K562 (cell line): Measurements from ENCODE around the gene DNAH8. TPM values are rescaled to one million over a fixed set of nuclear protein-coding genes. Genes with fewer than 3 reads are reported as not detected.

Experiments used
- ATAC-seq: fragments of 200-7000 bp; cut with Tn5 transposase; 3 replicates; pipeline ENCODE4 v1.9.1; 2020; ENCODE audit warnings: moderate library complexity
- BruUV-seq: library from RNA; stranded (reverse); fragments of 400-500 nt; replicated peaks from 2 replicates; lab custom pipeline; 2021; lab: Mats Ljungman, UMichigan
- CTCF ChIA-PET: fragments of 300-600 bp; formaldehyde crosslinking; extraction: SDS; loops from one replicate; lab custom pipeline; 2021; ENCODE audit warnings: low intra/inter-chr PET ratio; lab: Yijun Ruan, JAX
- POLR2A ChIA-PET: fragments of 300-600, 350-650 bp; sonication (Branson Sonifier 250); formaldehyde crosslinking; extraction: SDS; loops from one replicate; lab custom pipeline; 2021; ENCODE audit warnings: antibody characterized with exemption, inconsistent platforms; lab: Yijun Ruan, JAX
- DNase-seq, 4 experiments: peaks; one replicate each; pipeline versions ENCODE4 v3.0.0 to v3.0.0-alpha.2; 2011 to 2018; ENCODE audit warnings: low spot score in 3 of 4, mixed read lengths in 3 of 4; ENCODE audit errors: extremely low read depth in 1 of 4
- FAIRE-seq: peaks from 2 replicates; lab custom pipeline; 2011; peaks lifted over from hg19 to GRCh38; lab: Jason Lieb, UNC
- H2AFZ ChIP-seq: 2 replicates; pipeline ENCODE4 v1.6.0; 2011; ENCODE audit warnings: low read depth, low read length, control low read depth, inconsistent platforms
- H3K27ac ChIP-seq: fragments of 200-600 bp; 3 replicates; pipeline ENCODE4 v1.8.0; 2011; ENCODE audit warnings: low read depth, mild to moderate bottlenecking, control low read depth, inconsistent platforms, low read length, moderate library complexity, mixed read lengths; ENCODE audit errors: extremely low read depth
- H3K27me3 ChIP-seq, 2 experiments: fragments of 300-600 bp in 1 of 2; 2 replicates in 1 of 2; 3 replicates in 1 of 2; pipeline versions ENCODE4 v1.6.0 to v1.8.0; 2011; ENCODE audit warnings: inconsistent platforms in 2 of 2, low read length in 2 of 2, mild to moderate bottlenecking in 1 of 2, mixed read lengths in 1 of 2, moderate library complexity in 1 of 2; ENCODE audit not compliant: control insufficient read depth in 2 of 2, insufficient read depth in 2 of 2
- H3K36me3 ChIP-seq: fragments of 300-600 bp; 3 replicates; pipeline ENCODE4 v1.8.0; 2011; ENCODE audit warnings: mild to moderate bottlenecking, low read length, inconsistent platforms; ENCODE audit not compliant: control insufficient read depth, insufficient read depth
- H3K4me1 ChIP-seq, 2 experiments: fragments of 200-600 bp in 1 of 2; replicated peaks in 1 of 2; 2 replicates in 1 of 2; 3 replicates in 1 of 2; pipeline versions ENCODE4 v1.5.1 to v1.8.0; 2011; ENCODE audit warnings: inconsistent platforms in 2 of 2, low read length in 2 of 2, mild to moderate bottlenecking in 1 of 2, mixed read lengths in 1 of 2, moderate library complexity in 1 of 2; ENCODE audit not compliant: control insufficient read depth in 2 of 2, insufficient read depth in 2 of 2
- H3K4me2 ChIP-seq: 2 replicates; pipeline ENCODE4 v1.6.1; 2011; ENCODE audit warnings: low read length, control low read depth, inconsistent platforms, mixed read lengths; ENCODE audit not compliant: insufficient read depth
- H3K4me3 ChIP-seq: fragments of 200-600 bp; sonication (generic), shearing (Covaris generic); 2 replicates; pipeline ENCODE4 v1.5.1; 2016; ENCODE audit warnings: control low read depth, inconsistent platforms
- H3K79me2 ChIP-seq: fragments of 200-600 bp; 3 replicates; pipeline ENCODE4 v1.8.0; 2011; ENCODE audit warnings: low read length, inconsistent platforms; ENCODE audit not compliant: control insufficient read depth, insufficient read depth
- H3K9ac ChIP-seq, 2 experiments: 2 replicates each; pipeline versions ENCODE4 v1.6.0 to v1.6.1; 2011; ENCODE audit warnings: low read depth in 2 of 2, low read length in 2 of 2, control low read depth in 1 of 2, inconsistent platforms in 1 of 2, mild to moderate bottlenecking in 1 of 2, mixed read lengths in 1 of 2; ENCODE audit not compliant: insufficient read depth in 1 of 2
- H3K9me1 ChIP-seq: one replicate; pipeline ENCODE4 v1.6.0; 2011; ENCODE audit warnings: inconsistent platforms, mild to moderate bottlenecking, low read length, moderate library complexity; ENCODE audit not compliant: control insufficient read depth, insufficient read depth
- H3K9me3 ChIP-seq: replicated peaks from 2 replicates; pipeline ENCODE4 v1.5.1; 2011; ENCODE audit warnings: low read depth, low read length, inconsistent platforms; ENCODE audit not compliant: control insufficient read depth, insufficient read depth
- H4K20me1 ChIP-seq: replicated peaks from 2 replicates; pipeline ENCODE4 v1.6.1; 2011; ENCODE audit warnings: low read length, inconsistent platforms, mixed read lengths; ENCODE audit not compliant: control insufficient read depth, insufficient read depth
- BCOR ChIP-seq: fragments of 450-650 bp; IDR thresholded peaks from 2 replicates; pipeline ENCODE4 v1.6.1; 2016
- ETV5 ChIP-seq: sonication (generic); formaldehyde crosslinking; IDR thresholded peaks from 2 replicates; pipeline ENCODE4 v1.4.0; 2020; ENCODE audit warnings: low read depth, mild to moderate bottlenecking, missing genetic modification reagents
- RBM25 ChIP-seq: fragments of 200-400 bp; formaldehyde crosslinking; IDR thresholded peaks from 2 replicates; pipeline ENCODE4 v1.6.1; 2018; ENCODE audit warnings: low read length, low read depth, moderate library complexity; ENCODE audit not compliant: severe bottlenecking
- SRSF7 ChIP-seq: fragments of 200-400 bp; formaldehyde crosslinking; optimal IDR thresholded peaks from 2 replicates; pipeline ENCODE3; 2017; ENCODE audit warnings: mild to moderate bottlenecking, low read depth, low read length
- ZNF121 ChIP-seq: sonication (generic); formaldehyde crosslinking; conservative IDR thresholded peaks from 2 replicates; pipeline ENCODE4 v1.8.0; 2022; ENCODE audit warnings: missing genetic modification reagents
- WGBS: fragments of 100-300 bp; shearing (Covaris generic); methylation state at CpG from one replicate; pipeline ENCODE4 v1.1.6; 2016; ENCODE audit warnings: low coverage, mixed read lengths; ENCODE audit not compliant: insufficient coverage; ENCODE audit errors: missing lambda C conversion rate; 5-methylcytosine and 5-hydroxymethylcytosine counted together
- in situ Hi-C: fragments of 300-500 bp; cut with MboI; formaldehyde crosslinking; loops from 4 replicates; pipeline ENCODE4 v1.15.0; 2018; ENCODE audit warnings: inconsistent platforms, mixed read lengths
- intact Hi-C: fragments of 100-400 bp; cut with micrococcal nuclease; formaldehyde crosslinking; loops from 2 replicates; pipeline ENCODE4 v1.14.2; 2022
- polyA plus RNA-seq, 8 experiments: library from polyadenylated mRNA; depleted of rRNA in 4 of 8; stranded (reverse) in 5 of 8; unstranded in 3 of 8; fragments of >200 nt; fragmentation: Nextera tagmentation in 2 of 8; fragmentation: Illumina TruSeq in 1 of 8; extraction: Ambion mirVana in 2 of 8; extraction: Trizol in 1 of 8; gene quantifications; 2 replicates each; pipeline versions ENCODE4 v1.2.1 to v1.2.3, GENCODE V29; 2011 to 2014; ENCODE audit warnings: inconsistent platforms in 1 of 8, missing spikeins in 1 of 8
- total RNA-seq, 7 experiments: library from RNA; depleted of rRNA in 6 of 7; stranded (reverse); fragments of >200 nt in 6 of 7; fragmentation: Illumina TruSeq in 2 of 7; extraction: Trizol in 2 of 7; gene quantifications; 2 replicates each; pipeline versions ENCODE4 v1.2.1 to v1.2.3, GENCODE V29; 2011 to 2021; ENCODE audit warnings: low replicate concordance in 1 of 7
- TF ChIP-seq, protein P1 (sequence below), 2 experiments: fragments of 150-350 bp in 1 of 2; IDR thresholded peaks; 2 replicates each; pipeline ENCODE4 v1.6.1; 2012 to 2016; ENCODE audit warnings: low read depth in 2 of 2, low read length in 2 of 2, mild to moderate bottlenecking in 1 of 2, moderate library complexity in 1 of 2

The DNAH8 gene
- total and polyA plus RNA-seq, 9 of the 15 experiments (the other 6 are each of a cell fraction or from before 2014, with no cell fraction given) = 1.2 to 4.2 (median 2.9) TPM

GRCh38 chr6:38714239-38715015 lies 684 bp upstream of the DNAH8 start (continued):
- no peak for TF ChIP-seq SRSF7
- TF ChIP-seq, all 486 proteins: peak for 4

DNA sequence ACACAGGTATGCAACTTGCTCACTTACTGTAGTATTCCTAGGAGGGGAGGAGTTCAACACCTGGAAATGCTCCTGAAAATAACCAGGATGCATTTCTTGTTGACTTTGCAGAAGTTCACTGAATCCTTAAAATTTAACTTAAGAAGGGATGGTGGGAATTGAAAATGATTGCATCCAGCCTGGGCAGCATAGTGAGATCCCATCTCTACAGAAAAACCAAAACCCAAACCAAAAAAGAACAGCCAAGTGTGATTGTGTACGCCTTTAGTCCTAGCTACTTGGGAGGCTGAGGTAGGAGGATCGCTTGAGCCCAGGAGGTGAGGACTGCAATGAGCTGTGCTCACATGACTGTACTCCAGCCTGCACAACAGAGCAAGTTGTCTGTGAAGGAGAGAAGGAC lies 1.7 kb downstream of the DNAH8 start:
- Histone ChIP-seq H3K27me3 (peaks cover 2 to 14% of the 10 kb centered on the region in 2 experiments; a peak in 4 of 5 replicates), H3K27ac (no peak overlapping the region), H3K4me3 (no peak overlapping the region), H2AFZ (peak overlapping the region; percentile 40), H3K9me1 (no peaks in the 10 kb centered on the region), H3K79me2 (no peaks in the 10 kb centered on the region), H3K9ac (no peak overlapping the region), H3K9me3 (no peaks in the 10 kb centered on the region), H3K4me2 (no peak overlapping the region), H3K4me1 (peaks cover 3 to 5% of the 10 kb centered on the region in 2 experiments; a peak in 3 of 5 replicates), H3K36me3 (no peaks in the 10 kb centered on the region), H4K20me1 (no peaks in the 10 kb centered on the region)
- TF ChIP-seq BCOR (peak; percentile 32; the same call in 1 of the 2 replicates), RBM25 (peak; percentile 25), ZNF121 (CRISPR knock-in tag) (peak; percentile 68), ETV5 (CRISPR knock-in tag) (no peak)
- TF ChIP-seq, protein P1, sequence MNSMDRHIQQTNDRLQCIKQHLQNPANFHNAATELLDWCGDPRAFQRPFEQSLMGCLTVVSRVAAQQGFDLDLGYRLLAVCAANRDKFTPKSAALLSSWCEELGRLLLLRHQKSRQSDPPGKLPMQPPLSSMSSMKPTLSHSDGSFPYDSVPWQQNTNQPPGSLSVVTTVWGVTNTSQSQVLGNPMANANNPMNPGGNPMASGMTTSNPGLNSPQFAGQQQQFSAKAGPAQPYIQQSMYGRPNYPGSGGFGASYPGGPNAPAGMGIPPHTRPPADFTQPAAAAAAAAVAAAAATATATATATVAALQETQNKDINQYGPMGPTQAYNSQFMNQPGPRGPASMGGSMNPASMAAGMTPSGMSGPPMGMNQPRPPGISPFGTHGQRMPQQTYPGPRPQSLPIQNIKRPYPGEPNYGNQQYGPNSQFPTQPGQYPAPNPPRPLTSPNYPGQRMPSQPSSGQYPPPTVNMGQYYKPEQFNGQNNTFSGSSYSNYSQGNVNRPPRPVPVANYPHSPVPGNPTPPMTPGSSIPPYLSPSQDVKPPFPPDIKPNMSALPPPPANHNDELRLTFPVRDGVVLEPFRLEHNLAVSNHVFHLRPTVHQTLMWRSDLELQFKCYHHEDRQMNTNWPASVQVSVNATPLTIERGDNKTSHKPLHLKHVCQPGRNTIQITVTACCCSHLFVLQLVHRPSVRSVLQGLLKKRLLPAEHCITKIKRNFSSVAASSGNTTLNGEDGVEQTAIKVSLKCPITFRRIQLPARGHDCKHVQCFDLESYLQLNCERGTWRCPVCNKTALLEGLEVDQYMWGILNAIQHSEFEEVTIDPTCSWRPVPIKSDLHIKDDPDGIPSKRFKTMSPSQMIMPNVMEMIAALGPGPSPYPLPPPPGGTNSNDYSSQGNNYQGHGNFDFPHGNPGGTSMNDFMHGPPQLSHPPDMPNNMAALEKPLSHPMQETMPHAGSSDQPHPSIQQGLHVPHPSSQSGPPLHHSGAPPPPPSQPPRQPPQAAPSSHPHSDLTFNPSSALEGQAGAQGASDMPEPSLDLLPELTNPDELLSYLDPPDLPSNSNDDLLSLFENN (IDR thresholded peaks at IDR 0.05; ENCODE audit: low read depth in 2 of 2, low read length in 2 of 2) = no peak
- CTCF ChIA-PET = no interaction called here
- intact Hi-C loops = no loop called here
- in situ Hi-C loops = no loop called here
- DNase-seq = no peak
- WGBS = 11% methylated on average over 2 of the region's 2 CpGs
- FAIRE-seq = no peak
- POLR2A ChIA-PET = interaction anchor here (0.7 to 1.0 kb wide), 2 partner anchors 9 to 10 kb away, joined by 3 read pairs; no protein-coding TSS in a partner anchor
- no TSS peak for BruUV-seq
- ATAC-seq = peak; percentile 25; the same call in 2 of the 3 replicates
